GM10248 (cell line): Measurements from ENCODE around the gene P2RX5.

Experiments used
- CTCF ChIA-PET: fragments of 300-600 bp; sonication (Branson Sonifier 250); formaldehyde crosslinking; extraction: SDS; loops from one replicate; lab custom pipeline; 2021; ENCODE audit warnings: antibody characterized with exemption; lab: Yijun Ruan, JAX
- POLR2A ChIA-PET: fragments of 350-650 bp; sonication (Branson Sonifier 250); formaldehyde crosslinking; extraction: SDS; loops from one replicate; lab custom pipeline; 2020; ENCODE audit warnings: antibody characterized with exemption; lab: Yijun Ruan, JAX
- DNase-seq: peaks from one replicate; pipeline ENCODE4 v3.0.0; 2012; ENCODE audit errors: extremely low spot score
- CTCF ChIP-seq: IDR thresholded peaks from 2 replicates; pipeline ENCODE4 v1.5.1; 2012; ENCODE audit warnings: mild to moderate bottlenecking, low read depth; ENCODE audit errors: extremely low read depth, missing control alignments, control extremely low read depth

P2RX5 gene

GRCh38 chr17:3669548-3669947, 26.4 kb downstream of the P2RX5 start:
- ChIA-PET POLR2A (no interaction called here), CTCF (interaction anchor here (1.0 kb wide), 2 partner anchors 23 to 68 kb away, joined by 3 to 4 read pairs; no protein-coding TSS in a partner anchor)
- TF ChIP-seq CTCF, result no peak
- no peak for DNase-seq

GRCh38 chr17:3669085-3669347, 26.9 kb downstream of the P2RX5 start:
- ChIA-PET POLR2A (no interaction called here), CTCF (interaction anchor here (1.0 to 2.5 kb wide), 3 partner anchors 23 to 177 kb away, joined by 3 to 5 read pairs (median 3); partner anchors contain the start of genes CTNS, NCBP3 and SHPK)
- no peak for TF ChIP-seq CTCF
- DNase-seq, result no peak

- ChIA-PET POLR2A (no interaction called here), CTCF (interaction anchor here (0.9 to 2.5 kb wide), 4 partner anchors 22 to 178 kb away, joined by 3 to 5 read pairs (median 3); partner anchors contain the start of genes CTNS, NCBP3 and SHPK)
- peak; percentile 100 for DNase-seq
- TF ChIP-seq CTCF, result no peak
These were observed 27.5 kb downstream of the P2RX5 start, which contains the start of the genes EMC6 and TAX1BP3 for GRCh38 chr17:3668279-3669084. Gene EMC6, plus strand, starts transcription at chr17:3668812. Its CDS starts 335 bp downstream, at chr17:3669147. Gene TAX1BP3, minus strand, starts transcription at chr17:3668578. Its CDS starts 52 bp downstream, at chr17:3668526.

GRCh38 chr17:3667366-3668278, 28.3 kb downstream of the P2RX5 start:
- POLR2A ChIA-PET, result no interaction called here
- no peak for DNase-seq
- CTCF ChIA-PET, result interaction anchor here (0.9 to 2.5 kb wide), 6 partner anchors 15 to 179 kb away, joined by 3 to 5 read pairs (median 3); partner anchors contain the start of genes CTNS, NCBP3 and SHPK
- no peak for TF ChIP-seq CTCF

- ChIA-PET POLR2A (interaction anchor here (0.6 kb wide), 1 partner anchor 29 kb away, joined by 3 read pairs; no protein-coding TSS in a partner anchor), CTCF (interaction anchor here (1.1 kb wide), 2 partner anchors 16 to 28 kb away, joined by 3 to 4 read pairs; no protein-coding TSS in a partner anchor)
- no peak for TF ChIP-seq CTCF
- no peak for DNase-seq
These were observed 29.4 kb downstream of the P2RX5 start for GRCh38 chr17:3666516-3666915.

- no peak for TF ChIP-seq CTCF
- CTCF ChIA-PET, result no interaction called here
- POLR2A ChIA-PET, result no interaction called here
- no peak for DNase-seq
These were observed 30.1 kb downstream of the P2RX5 start for GRCh38 chr17:3665834-3666233.
